ENCODE data around the gene PDE11A.
"Not testable (repeated sequence)": the region's sequence is repeated elsewhere in the genome, so short reads cannot be mapped to it uniquely, and the experiment has no call there.

The PDE11A gene

GRCh38 chr2:177818412-177818811 is 254.2 kb downstream of the PDE11A start:
- Mint-ChIP-seq H3K4me3 (no peak overlapping the region), H3K9me3 (no peaks in the 10 kb centered on the region), H3K36me3 (no peaks in the 10 kb centered on the region), H3K27ac (no peak overlapping the region), H3K27me3 (peaks cover 20% of the 10 kb centered on the region), H3K4me1 (no peaks in the 10 kb centered on the region)
- ATAC-seq: no peak

GRCh38 chr2:177817300-177817699 is 255.3 kb downstream of the PDE11A start:
- no peak overlapping the region for H3K27ac Mint-ChIP-seq
- no peak overlapping the region for H3K4me3 Mint-ChIP-seq
- no peaks in the 10 kb centered on the region for H3K9me3 Mint-ChIP-seq
- H3K36me3 Mint-ChIP-seq: no peaks in the 10 kb centered on the region
- no peaks in the 10 kb centered on the region for H3K4me1 Mint-ChIP-seq
- peaks cover 14% of the 10 kb centered on the region for H3K27me3 Mint-ChIP-seq
- ATAC-seq: no peak

GRCh38 chr2:177816766-177817165 is 255.8 kb downstream of the PDE11A start:
- Mint-ChIP-seq H3K27ac (no peak overlapping the region), H3K4me3 (no peak overlapping the region), H3K4me1 (no peaks in the 10 kb centered on the region), H3K27me3 (peaks cover 14% of the 10 kb centered on the region), H3K36me3 (no peaks in the 10 kb centered on the region), H3K9me3 (no peaks in the 10 kb centered on the region)
- no peak for ATAC-seq

- no peak overlapping the region for H3K4me3 Mint-ChIP-seq
- no peak overlapping the region for H3K27ac Mint-ChIP-seq
- H3K9me3 Mint-ChIP-seq: no peaks in the 10 kb centered on the region
- H3K36me3 Mint-ChIP-seq: no peaks in the 10 kb centered on the region
- H3K4me1 Mint-ChIP-seq: no peaks in the 10 kb centered on the region
- peaks cover 14% of the 10 kb centered on the region for H3K27me3 Mint-ChIP-seq
- ATAC-seq: no peak
Observed at GRCh38 chr2:177812713-177813396, 259.7 kb downstream of the PDE11A start.

GRCh38 chr2:177810906-177811305 is 261.7 kb downstream of the PDE11A start:
- H3K4me3 Mint-ChIP-seq: no peak overlapping the region
- no peaks in the 10 kb centered on the region for H3K4me1 Mint-ChIP-seq
- H3K27me3 Mint-ChIP-seq: peaks cover 14% of the 10 kb centered on the region
- H3K9me3 Mint-ChIP-seq: peaks cover 4% of the 10 kb centered on the region
- ATAC-seq: no peak
- H3K27ac Mint-ChIP-seq: no peak overlapping the region
- H3K36me3 Mint-ChIP-seq: no peaks in the 10 kb centered on the region

GRCh38 chr2:177808984-177809809 is 263.4 kb downstream of the PDE11A start:
- Mint-ChIP-seq H3K36me3 (no peaks in the 10 kb centered on the region), H3K9me3 (peaks cover 4% of the 10 kb centered on the region), H3K4me1 (no peaks in the 10 kb centered on the region), H3K27ac (no peak overlapping the region), H3K4me3 (no peak overlapping the region), H3K27me3 (peaks cover 10% of the 10 kb centered on the region)
- no peak for ATAC-seq

- no peak for ATAC-seq
- H3K27ac Mint-ChIP-seq: no peak overlapping the region
Observed at GRCh38 chr2:177806025-177806424, 266.6 kb downstream of the PDE11A start.

GRCh38 chr2:177799531-177799930 is 273.0 kb downstream of the PDE11A start:
- H3K9me3 Mint-ChIP-seq: peaks cover 4% of the 10 kb centered on the region
- H3K4me3 Mint-ChIP-seq: no peak overlapping the region
- no peaks in the 10 kb centered on the region for H3K36me3 Mint-ChIP-seq
- no peak overlapping the region for H3K27ac Mint-ChIP-seq
- H3K27me3 Mint-ChIP-seq: peaks cover 10% of the 10 kb centered on the region
- no peak for ATAC-seq
- no peaks in the 10 kb centered on the region for H3K4me1 Mint-ChIP-seq

More at GRCh38 chr2:177806025-177806424, 266.6 kb downstream of the PDE11A start:
- H3K9me3 Mint-ChIP-seq: peaks cover 8% of the 10 kb centered on the region
- no peaks in the 10 kb centered on the region for H3K36me3 Mint-ChIP-seq
- H3K27me3 Mint-ChIP-seq: peaks cover 10% of the 10 kb centered on the region
- no peaks in the 10 kb centered on the region for H3K4me1 Mint-ChIP-seq
- no peak overlapping the region for H3K4me3 Mint-ChIP-seq

GRCh38 chr2:177797808-177798207 is 274.8 kb downstream of the PDE11A start:
- no peaks in the 10 kb centered on the region for H3K27me3 Mint-ChIP-seq
- no peak overlapping the region for H3K27ac Mint-ChIP-seq
- H3K4me3 Mint-ChIP-seq: no peak overlapping the region
- no peaks in the 10 kb centered on the region for H3K9me3 Mint-ChIP-seq
- no peaks in the 10 kb centered on the region for H3K36me3 Mint-ChIP-seq
- H3K4me1 Mint-ChIP-seq: no peaks in the 10 kb centered on the region
- no peak for ATAC-seq

- Mint-ChIP-seq H3K27me3 (no peaks in the 10 kb centered on the region), H3K4me1 (no peaks in the 10 kb centered on the region), H3K9me3 (no peaks in the 10 kb centered on the region), H3K27ac (no peak overlapping the region), H3K36me3 (no peaks in the 10 kb centered on the region), H3K4me3 (no peak overlapping the region)
- no peak for ATAC-seq
Observed at GRCh38 chr2:177796654-177797415, 275.7 kb downstream of the PDE11A start.

GRCh38 chr2:177796011-177796410 is 276.6 kb downstream of the PDE11A start:
- H3K27ac Mint-ChIP-seq: no peak overlapping the region
- no peak for ATAC-seq
- no peaks in the 10 kb centered on the region for H3K36me3 Mint-ChIP-seq
- H3K4me3 Mint-ChIP-seq: no peak overlapping the region
- H3K4me1 Mint-ChIP-seq: no peaks in the 10 kb centered on the region
- no peaks in the 10 kb centered on the region for H3K9me3 Mint-ChIP-seq
- no peaks in the 10 kb centered on the region for H3K27me3 Mint-ChIP-seq

- H3K27me3 Mint-ChIP-seq, H3K27ac Mint-ChIP-seq, ATAC-seq, H3K4me3 Mint-ChIP-seq, H3K9me3 Mint-ChIP-seq, H3K36me3 Mint-ChIP-seq: not testable (repeated sequence)
- H3K4me1 Mint-ChIP-seq: peaks cover 10% of the 10 kb centered on the region
Observed at GRCh38 chr2:177785143-177785542, 287.4 kb downstream of the PDE11A start.

- H3K4me1 Mint-ChIP-seq: peaks cover 10% of the 10 kb centered on the region
- H3K4me3 Mint-ChIP-seq: no peak overlapping the region
- peaks cover 9% of the 10 kb centered on the region for H3K27me3 Mint-ChIP-seq
- H3K27ac Mint-ChIP-seq: no peak overlapping the region
- no peaks in the 10 kb centered on the region for H3K36me3 Mint-ChIP-seq
- peaks cover 5% of the 10 kb centered on the region for H3K9me3 Mint-ChIP-seq
- no peak for ATAC-seq
Observed at GRCh38 chr2:177784745-177785067, 287.9 kb downstream of the PDE11A start.

- H3K36me3 Mint-ChIP-seq: no peaks in the 10 kb centered on the region
- no peak overlapping the region for H3K4me3 Mint-ChIP-seq
- peaks cover 10% of the 10 kb centered on the region for H3K4me1 Mint-ChIP-seq
- no peak for ATAC-seq
- H3K27me3 Mint-ChIP-seq: peaks cover 9% of the 10 kb centered on the region
- no peak overlapping the region for H3K27ac Mint-ChIP-seq
- peaks cover 5% of the 10 kb centered on the region for H3K9me3 Mint-ChIP-seq
Observed at GRCh38 chr2:177783835-177784744, 288.5 kb downstream of the PDE11A start.

GRCh38 chr2:177783091-177783490 is 289.5 kb downstream of the PDE11A start:
- Mint-ChIP-seq H3K9me3 (peaks cover 5% of the 10 kb centered on the region), H3K27me3 (peaks cover 9% of the 10 kb centered on the region), H3K4me3 (no peak overlapping the region), H3K36me3 (no peaks in the 10 kb centered on the region), H3K4me1 (peaks cover 10% of the 10 kb centered on the region), H3K27ac (no peak overlapping the region)
- ATAC-seq: no peak
